GM18520 (cell line): ENCODE results near the gene RNF214.

Experiments
- ATAC-seq: cut with Tn5 transposase; IDR thresholded peaks from one replicate; pipeline ENCODE4 v1.9.1; 2021; ENCODE audit not compliant: unreplicated experiment

The RNF214 gene

DNA sequence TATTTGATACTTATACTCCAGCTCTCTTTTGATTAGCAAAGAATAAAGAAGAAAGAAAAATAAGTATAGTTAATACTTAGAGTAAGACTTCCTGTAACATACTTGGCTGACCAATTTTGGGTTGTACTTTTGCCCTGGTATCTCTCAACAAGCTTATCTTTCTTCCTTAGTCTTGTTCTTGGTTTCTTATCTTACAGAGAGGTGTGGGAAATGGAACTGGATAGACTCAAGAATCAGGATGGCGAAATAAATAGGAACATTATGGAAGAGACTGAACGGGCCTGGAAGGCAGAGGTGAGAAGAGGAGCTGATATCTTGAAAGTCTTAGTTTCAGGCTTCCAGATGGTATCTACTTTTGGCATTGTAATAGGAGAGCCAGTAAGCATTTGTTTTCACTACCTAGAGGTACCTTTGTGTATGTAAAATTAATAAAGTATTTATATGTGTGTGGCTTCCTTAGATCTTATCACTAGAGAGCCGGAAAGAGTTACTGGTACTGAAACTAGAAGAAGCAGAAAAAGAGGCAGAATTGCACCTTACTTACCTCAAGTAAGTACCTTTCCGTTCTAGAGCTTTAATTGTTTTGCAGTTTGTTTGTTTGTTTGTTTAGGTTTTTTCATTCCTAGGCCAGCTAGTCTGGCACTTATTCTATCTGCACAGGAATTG, 47.4 kb downstream of the RNF214 start:
- ATAC-seq: no peak

DNA sequence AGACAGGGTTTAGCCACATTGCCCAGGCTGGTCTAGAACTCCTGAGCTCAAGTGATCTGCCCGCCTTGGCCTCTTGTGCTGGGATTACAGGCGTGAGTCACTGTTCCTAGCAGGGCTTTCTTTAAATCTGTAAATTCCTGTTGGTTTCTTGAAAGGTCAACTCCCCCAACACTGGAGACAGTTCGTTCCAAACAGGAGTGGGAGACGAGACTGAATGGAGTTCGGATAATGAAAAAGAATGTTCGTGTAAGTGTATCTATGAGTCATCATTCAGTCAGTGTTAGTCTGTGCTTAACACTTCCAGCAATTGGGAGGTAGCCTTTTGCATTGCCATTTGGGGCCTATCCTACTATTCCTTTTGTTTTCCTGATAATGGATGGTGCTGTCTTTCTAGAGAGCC, 48.7 kb downstream of the RNF214 start:
- ATAC-seq: no peak

DNA sequence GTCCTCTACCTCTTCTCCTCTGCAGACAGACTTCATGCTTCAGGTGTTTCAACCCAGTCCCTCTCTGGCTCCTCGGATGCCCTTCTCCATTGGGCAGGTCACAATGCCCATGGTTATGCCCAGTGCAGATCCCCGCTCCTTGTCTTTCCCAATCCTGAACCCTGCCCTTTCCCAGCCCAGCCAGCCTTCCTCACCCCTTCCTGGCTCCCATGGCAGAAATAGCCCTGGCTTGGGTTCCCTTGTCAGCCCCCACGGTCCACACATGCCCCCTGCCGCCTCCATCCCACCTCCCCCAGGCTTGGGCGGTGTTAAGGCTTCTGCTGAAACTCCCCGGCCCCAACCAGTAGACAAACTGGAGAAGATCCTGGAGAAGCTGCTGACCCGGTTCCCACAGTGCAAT, 49.4 kb downstream of the RNF214 start:
- ATAC-seq: no peak

DNA sequence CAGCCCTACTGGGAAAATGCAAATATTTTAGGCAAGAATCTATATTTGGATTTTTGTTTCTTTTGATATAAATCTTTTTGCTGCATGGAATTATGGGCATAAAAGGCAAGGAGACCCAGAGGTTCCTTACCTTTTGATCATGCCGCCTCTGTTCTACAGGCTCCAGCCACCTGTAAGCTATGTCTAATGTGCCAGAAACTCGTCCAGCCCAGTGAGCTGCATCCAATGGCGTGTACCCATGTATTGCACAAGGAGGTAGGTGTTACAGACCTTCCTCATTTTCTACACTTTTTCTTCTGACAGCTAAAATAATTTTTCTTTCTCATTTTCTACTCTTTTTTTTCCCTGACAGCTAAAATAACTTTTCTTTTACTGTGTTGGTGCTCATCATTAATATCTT, 50.5 kb downstream of the RNF214 start:
- no peak for ATAC-seq

DNA sequence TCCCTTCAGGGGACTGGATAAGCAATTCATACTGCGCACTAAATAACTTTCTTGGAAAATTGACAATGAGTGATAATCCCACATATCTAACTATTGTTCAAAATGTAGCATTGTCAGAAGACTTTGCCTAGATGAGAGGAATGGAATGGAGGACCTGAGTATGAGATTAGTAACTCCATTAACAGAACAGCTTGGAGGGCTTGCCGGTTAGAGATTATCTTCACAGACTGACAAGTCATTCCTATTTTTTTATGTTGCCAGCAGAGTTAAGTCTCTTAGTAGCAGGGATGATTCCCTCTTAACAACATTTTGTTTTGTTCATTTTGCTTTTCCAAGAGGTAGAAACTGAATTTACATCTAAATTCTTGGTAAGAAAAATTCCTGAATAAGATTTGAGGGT, 51.6 kb downstream of the RNF214 start:
- ATAC-seq: no peak

DNA sequence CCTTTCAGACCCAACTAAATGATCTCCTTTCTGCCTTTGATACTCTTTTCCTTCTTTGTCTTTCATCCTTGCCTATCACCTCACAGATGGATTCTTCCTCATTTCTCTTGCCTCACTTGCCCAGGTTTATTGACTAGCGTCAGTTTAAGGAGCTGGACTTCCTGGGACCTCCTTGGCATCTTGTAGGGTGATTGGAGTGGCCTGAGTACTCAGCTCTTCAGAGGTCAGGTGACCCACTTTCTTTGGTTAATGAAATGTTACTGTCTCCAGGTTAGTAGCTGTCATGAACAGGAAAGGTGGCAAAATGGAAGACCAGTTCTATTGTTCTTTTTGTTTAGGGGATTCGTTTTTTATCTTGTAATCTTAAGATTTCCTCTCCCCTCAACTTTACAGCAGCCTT, 54.1 kb downstream of the RNF214 start:
- ATAC-seq: no peak

DNA sequence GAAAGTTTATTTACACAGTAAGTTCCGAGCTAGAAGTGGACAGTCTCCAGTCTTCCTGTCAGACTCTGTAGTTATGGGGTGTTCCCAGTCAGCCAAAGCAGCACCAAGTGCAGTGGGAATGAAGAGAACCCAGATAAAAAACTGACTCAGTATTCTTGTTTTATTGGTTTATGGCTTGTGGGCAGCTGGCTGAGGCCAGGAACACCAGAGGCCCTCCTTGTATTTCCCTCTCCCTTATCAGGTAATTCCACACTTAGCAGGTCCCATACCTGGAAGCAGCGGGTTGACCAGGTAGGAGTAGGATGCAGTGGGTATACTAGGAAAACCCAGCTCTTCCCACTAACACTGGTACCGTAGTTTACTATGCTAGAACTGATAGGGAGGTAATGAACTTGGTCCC, 55.2 kb downstream of the RNF214 start:
- no peak for ATAC-seq

DNA sequence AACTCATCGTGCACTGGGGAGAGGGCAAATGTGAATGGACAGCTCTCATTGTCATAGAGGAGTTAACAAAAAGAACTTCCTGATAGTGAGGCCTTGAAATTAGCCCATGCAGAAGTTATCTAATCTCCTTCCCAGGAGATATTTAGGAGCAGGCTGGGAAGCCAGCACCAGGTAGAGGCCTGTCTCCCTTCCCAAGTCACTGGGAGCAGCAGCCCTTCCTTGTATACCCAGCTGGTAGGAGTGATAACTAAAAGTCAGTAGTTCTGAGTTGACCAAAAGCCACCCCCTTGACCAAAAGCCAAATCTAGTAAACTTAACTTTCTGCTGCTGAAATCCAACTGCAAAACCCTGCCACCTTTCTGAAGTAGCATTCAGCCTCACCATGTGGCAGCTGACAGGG, 57.3 kb downstream of the RNF214 start:
- no peak for ATAC-seq

DNA sequence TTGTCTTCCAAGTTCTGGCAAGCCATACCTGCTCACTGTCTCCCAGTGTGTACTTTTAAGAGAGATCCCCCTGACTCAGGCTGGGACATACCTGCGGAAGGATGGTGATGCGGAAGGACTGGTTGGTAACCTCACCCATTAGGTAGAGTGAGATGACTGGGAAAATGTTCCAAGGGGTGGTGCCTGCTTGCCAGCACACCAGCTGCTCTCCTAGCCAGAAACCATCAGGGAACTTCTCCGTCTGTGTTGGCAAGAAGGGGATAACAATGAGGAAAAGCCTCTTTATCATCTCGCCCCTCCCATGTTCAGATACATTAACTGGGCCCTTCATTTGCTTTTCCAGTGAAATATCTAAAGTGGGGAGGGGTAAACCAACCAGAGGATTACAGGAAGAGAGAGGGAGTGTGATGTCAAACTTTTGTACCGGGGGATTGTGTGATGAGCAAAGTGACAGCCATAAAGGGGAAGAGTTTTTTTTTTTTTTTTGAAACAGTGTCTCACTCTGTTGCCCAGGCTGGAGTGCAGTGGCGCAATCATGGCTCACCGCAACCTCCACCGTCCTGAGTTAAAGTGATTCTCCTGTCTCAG, 58.4 kb downstream of the RNF214 start, which contains the start of gene BACE1-AS:
Gene BACE1-AS, plus strand, starts transcription at position 538 of the 588 bp plus-strand sequence.
- ATAC-seq: no peak

DNA sequence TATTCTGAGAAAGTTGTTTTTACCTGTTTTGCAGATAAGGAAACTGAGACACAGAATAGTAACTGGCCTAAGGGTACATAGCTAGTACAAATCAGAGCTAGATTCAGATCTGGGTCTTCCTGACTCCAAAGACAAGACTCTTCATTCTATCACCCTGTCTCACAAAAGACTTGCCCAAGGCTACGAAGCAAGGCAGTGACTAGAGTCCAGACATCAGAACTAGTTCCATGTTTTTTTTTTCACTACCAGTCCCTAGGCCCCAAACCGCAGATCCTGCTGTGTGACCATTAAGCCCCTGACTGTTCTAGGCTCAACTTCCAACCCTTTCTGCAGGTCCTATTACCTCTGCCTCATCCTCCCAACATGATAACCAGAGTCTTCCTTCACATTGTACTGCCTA, 60.1 kb downstream of the RNF214 start:
- no peak for ATAC-seq

DNA sequence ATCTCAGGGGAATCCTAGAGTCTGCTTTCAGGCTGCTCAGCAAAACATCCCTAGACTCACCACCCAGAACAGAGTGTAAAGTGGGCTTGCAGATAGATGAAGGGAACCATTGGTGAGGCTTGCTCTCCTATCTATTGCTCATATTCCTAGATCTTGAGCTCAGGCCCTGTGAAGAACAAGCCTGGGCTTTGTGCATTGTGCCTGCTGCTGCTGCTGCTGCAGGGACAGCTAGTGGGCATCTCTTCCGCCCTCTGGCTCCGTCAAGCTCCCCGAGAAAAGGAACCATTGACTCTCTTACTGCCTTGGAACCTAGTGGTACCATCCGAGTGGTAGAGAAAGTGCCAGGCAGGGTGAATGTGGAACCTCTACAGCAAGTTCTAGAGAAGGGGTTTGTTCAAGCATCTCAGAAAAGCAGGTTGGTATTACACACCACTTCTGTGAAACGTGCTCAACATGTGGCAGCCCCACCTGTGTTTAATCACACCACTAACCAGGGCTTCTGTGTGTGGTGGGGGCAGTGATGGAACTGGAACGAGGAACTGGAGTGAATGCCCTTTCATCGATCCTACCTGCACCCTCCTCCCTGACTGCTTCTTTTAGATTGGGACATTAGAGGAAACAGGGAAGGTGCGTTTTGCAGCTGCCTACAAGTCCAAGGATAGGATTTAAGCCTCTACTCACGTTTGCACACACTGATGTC, 63.1 kb downstream of the RNF214 start:
- no peak for ATAC-seq

DNA sequence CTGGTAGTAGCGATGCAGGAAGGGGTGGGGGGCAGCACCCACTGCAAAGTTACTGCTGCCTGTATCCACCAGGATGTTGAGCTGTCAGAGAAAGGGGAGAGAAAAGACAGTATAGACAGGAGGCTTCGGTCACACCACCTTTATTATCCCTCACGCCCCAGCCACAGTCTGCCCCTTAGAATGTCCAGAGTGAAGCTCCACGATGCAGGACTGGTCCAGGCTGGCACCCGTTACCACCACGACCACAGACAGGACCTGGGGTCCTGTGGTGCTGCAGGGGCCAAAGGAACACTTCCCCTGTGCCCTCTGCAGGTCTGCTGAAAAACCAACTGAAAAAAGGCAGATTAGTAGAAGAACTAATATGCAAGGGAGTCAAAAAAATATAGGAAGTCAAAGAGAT, 64.4 kb downstream of the RNF214 start:
- ATAC-seq: no peak

DNA sequence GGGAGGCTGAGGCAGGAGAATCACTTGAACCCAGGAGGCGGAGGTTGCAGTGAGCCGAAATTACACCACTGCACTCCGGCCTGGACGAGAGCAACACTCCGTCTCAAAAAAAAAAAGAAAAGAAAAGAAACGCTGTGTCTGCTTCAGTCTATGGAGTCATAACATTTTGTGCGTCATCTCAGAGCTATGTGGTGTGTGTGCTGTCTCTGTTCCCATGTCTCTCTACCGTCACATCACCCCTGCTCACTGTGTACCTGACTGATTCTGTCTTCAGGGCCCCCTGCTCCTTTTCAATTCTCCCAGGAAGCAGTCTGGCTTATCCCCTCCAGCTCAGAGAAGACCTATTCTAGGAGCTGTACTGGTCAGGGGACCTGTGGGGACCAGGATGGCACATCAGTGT, 65.7 kb downstream of the RNF214 start:
- no peak for ATAC-seq

DNA sequence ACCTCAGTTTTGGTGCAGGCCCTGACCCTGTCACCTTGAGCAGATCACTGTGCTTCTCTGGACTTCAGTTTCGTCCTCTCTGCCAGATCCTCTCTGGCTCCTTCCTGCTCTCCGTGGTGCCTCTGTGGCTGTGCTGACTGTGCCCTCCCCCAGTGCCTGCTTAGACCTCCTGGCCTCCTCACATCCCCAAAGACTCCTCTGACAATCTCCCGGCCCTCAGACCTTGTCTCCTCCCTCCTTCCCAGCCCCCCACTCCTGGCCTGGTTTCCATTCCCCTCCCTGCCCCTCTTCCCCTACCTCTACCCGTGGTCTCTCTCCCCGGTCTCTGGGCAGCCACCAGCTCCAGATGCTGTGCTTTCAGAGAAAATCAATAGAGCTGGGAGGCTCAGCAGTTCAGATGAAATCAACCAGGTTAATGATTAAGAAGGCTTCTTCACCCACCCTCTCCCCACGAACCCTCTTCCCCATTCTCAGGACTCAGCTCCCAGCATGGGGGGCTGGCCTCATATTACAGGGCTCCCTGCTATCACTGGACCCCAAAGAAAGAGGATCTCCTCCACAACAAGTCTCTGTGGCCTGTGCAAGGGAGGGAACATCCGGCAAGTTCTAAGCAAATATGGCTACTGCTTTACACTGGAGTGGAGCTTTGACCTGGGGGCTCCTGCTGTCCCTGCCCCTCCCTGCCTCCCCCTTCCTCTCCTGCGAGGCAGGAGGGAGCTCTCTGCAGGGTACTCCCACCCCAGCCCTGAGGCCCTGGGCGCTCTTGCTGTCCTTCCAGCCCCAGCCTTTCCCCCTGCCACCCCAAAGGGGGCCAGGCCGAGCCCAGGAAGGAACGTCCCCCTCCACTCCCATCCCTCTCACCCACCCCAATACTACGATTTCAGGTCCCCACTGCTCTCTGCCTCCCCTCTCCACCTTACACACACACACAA, 67.1 kb downstream of the RNF214 start:
- ATAC-seq: no peak

DNA sequence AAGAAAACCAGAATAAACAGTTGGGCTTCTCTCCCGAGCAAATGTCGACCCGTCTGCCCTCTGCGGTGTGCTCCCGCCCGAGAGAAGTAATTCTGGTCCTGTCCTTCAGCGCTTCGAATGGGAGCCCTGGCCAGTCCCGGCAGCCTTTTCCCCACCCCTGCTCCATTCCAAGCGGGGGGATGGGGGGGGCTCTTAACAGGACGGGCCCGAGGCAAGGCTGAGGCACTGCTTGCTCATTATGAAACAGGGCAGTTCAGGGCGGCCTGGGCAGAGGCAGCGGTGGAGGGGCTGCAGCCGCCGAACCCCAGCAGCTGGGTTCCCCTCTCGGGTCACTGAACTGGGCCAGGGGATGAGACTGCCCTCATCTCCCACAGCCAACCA, 67.8 kb downstream of the RNF214 start:
- ATAC-seq: no peak

DNA sequence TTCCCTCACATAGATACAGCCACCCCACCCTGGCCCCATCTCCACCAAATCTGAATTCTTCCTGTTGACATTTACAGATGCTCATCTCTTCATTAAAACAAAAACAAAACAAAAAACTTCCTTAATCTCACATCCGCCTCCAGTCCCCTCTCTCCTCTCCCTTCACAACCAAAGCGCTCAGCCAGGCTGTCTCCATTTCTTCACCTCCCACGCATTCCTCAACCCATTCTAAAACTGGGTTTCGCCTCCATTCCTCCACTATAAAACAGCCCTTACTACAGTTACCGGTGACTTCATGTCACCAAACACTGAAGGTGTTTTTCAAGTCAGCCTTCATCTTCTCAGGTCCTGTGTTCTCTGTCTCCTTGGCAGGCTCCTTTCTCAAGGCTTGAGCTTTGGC, 68.3 kb downstream of the RNF214 start:
- no peak for ATAC-seq

DNA sequence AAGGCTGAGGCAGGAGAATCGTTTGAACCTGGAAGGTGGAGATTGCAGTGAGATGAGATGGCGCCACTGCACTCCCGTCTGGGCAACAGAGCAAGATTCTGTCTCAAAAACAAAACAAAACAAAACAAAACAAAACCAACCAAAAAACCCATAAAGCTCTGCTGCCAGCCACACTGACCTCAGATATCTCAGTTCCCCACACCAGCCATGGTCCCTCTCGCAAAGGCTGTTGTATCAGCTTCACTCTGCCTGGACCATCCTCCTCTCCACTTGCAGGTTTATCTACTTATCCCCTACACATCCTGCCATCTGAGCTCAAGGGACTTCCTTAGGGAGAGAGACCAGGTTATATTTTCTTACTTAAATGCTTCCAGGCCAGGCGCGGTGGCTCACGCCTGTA, 69.8 kb downstream of the RNF214 start:
- ATAC-seq: no peak

DNA sequence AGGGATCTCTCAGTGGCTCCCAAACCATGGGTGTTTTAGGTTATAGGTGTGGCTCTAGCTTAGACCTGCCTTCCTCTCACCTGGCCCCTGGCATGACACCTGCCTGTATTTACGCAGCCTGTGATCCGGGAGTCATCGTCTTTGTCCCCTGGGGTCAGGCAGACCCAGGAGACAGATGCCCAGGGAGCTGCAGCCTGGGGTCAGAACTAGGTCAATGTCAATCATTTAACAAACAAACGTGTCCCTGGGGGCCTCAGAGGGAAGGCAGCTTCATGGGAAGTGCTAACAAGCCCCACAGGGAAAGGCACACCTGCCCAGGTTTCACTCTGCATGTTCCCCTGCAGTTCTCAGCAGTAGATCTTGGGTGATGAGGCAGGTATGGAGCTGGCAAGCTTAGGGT, 70.6 kb downstream of the RNF214 start:
- no peak for ATAC-seq

DNA sequence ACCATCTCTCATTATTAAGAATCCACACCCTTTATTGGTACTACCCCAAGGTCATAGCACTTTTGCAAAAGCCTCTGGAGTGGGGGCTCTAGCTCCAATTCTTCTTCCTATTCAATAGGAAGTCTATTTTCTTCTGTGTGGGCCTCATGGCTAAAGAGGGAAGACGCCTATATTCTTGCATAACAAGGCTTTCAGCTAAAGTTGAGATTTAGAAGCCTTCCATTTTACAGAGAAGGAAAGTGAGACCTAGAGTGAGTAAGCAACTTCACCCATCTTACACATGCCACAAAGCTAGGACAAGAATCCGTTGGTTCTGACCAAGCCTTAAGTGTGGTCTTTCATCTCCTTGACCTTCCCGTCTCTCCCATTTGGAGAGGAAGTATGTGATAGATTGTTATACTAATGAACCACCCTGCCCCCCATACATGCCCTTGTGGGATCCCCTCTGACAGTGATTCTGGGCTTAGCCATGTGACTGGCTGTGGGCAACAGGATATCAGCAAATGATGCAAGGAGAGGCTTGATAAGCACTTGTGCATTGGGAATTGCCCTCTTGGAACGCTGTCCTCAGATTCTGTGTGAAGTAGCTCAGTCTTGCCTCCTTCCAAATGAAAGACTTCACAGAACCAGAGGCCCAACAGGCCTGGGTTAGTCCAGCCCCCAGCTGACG, 71.3 kb downstream of the RNF214 start:
- no peak for ATAC-seq

DNA sequence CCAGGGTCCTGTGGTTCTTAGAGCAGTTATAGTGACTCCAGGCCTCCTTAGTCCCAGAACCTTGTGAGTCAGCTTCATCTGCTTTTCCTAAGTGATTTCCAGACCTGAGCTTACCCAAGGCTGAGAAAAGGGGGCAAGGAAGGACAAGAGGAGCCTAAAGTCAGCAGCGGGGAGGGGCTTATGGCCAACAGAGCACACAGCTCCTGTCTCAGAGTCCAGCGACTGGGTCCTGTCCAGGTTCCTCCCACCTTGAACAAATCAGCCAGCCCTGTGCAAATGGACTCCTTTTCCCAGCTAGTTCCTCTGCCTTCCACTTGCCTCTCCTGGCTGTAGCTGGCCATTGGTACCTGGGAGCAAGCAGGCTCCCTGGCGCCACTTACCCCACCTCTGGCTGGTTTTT, 72.7 kb downstream of the RNF214 start:
- ATAC-seq: no peak

DNA sequence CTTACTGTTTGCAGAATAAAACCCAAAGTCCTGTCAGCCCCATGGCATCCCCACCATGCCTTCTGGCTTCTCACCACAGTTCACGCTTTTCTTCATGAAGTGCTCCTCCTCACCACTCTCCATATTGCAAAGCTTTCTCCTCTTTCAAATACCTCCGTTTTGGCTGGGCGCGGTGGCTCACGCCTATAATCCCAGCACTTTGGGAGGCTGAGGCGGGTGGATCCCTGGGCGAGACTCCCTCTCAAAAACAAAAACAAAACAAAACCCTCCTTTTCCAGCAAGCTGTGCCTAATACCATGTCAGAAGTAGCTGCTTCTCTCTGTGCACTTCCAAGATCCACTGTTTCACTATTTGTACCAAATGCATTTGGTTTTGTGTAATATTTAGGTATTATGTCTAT, 76.8 kb downstream of the RNF214 start:
- no peak for ATAC-seq
